ENCODE data around the gene KRT15. TPM values are rescaled to one million over a fixed set of nuclear protein-coding genes. Genes with fewer than 3 reads are reported as not detected.

KRT15 gene
- total RNA-seq = not detected
- long read RNA-seq = 0 reads

DNA sequence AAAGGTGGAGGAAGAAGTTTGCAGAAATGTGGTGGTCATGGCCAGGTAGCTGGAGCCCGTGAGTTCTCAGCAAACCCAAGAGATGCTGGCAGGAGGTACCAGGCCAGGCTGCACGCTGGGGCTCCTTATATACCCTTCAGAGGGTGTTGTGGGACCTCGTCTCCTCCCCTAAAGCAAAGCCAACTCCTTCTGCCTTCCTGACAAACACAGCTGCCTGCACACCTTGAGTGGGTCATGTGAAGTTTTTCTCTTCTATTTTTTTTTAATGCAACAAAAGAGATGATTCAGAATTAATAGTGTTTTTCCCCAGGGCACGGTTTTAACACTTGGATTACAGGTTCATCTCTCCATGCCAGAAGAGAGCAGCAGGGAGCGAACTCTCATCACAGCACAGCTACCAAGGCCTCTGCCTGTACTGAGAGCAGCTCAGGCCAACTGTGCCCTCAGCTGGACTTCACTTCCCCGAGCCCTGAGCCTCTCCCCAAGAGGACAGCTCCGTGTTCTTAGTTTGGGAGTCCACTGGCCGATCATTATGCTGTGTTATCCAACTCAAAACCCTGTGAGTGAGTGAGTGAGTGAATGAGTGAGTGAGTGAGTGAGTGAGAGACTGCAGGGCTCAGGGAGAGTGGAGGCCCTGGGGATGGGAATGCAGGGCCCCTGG, at the start of gene KRT15:
Gene KRT15, minus strand, starts transcription at position 102 of the 661 bp plus-strand sequence. Its CDS starts 63 bp downstream, at position 39.
- no peak for DNase-seq (ENCODE audit: low spot score)

DNA sequence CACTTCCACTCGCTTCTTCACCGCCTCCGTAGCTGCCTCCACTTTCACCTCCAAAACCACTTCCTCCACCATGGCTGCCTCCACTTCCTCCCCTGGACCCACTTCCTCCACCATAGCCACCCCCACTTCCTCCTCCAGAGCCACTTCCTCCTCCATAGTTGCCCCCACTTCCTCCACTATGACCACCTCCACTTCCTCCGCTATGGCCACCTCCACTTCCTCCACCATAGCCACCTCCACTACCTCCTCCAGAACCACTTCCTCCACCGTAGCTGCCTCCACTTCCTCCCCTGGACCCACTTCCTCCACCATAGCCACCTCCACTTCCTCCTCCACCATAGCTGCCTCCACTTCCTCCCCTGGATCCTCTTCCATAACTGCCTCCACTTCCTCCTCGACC, 48.6 kb upstream of the KRT15 start:
- no peak for DNase-seq (ENCODE audit: low spot score)

DNA sequence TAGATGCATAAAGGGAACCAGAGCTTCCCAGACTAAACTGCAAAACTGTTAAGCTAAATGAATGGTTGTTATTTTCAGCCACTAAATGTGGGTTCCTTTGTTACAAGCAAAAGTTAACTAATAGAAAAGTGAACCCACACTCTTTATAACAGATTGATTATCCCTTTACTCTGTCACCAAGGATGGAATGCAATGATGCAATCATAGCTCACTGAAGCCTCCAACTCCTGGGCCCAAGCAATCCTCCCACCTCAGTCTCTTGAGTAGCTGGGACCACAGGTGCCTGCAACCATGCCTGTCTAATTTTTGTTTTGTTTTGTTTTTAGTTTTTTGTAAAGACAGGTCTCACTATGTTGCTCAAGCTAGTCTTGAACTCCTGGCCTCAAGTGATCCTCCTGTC, 46.6 kb upstream of the KRT15 start:
- DNase-seq (ENCODE audit: low spot score) = no peak

DNA sequence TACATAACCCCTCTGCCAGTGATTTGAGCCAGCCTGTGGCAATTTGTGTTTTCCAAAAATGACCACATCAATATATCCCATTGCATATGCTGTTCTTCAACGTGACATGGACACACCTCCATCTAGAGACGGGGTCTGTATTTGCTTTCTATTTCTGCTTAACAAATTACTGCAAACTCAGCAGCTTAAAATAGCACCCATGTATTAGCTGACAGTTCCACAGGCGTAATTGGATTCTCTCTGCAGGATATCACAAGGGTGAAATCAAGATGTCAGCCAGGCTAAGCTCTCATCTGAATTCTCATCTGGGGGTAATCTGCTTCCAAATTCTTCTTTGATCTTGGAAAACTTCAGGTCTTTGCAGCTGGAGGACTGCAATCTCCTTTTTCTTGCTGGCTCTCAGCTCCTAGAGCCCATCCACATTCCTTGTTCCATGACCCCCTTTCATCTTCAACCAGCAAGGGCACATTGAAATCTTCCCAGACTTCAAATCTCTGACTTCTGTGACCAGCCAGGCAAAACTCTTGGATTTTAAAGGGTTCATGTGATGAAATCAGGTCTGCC, 45.0 kb upstream of the KRT15 start:
- DNase-seq (ENCODE audit: low spot score) = no peak

DNA sequence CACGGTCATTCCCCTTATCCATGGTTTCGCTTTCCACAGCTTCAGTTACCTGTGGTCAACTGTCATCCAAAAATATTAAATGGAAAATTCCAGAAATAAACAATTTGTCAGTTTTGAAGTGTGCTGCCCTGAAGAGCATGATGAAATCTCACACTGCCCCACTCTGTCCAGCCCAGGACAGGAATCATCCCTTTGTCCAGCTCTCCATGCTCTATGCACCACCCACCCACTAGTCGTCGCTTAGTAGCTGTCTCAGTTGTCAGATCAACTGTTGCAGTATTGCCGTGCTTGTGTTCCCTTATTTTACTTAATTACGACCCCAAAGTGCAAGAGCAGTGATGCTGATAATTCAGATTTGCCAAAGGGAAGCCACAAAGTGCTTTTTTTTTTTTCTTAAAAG, 42.9 kb upstream of the KRT15 start:
- DNase-seq (ENCODE audit: low spot score) = no peak

DNA sequence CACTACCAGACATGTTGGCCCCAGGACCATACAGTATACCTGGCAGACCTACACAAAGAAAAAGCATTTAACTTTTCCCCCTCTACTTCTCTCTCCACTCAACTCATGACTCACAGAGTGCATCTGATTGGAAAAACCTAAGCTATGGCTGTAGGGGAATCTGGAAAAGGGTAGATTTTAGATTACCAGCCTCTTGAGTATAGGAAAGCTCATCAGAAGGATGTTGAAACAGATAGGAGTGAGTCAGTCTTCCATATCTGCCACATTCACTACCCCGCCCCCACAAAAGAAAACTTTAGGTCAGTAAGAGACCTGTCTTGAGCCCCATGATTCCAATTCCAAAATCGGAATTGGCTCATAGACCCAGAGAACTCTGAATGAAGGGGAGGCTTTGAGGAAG, 40.9 kb upstream of the KRT15 start:
- no peak for DNase-seq (ENCODE audit: low spot score)

DNA sequence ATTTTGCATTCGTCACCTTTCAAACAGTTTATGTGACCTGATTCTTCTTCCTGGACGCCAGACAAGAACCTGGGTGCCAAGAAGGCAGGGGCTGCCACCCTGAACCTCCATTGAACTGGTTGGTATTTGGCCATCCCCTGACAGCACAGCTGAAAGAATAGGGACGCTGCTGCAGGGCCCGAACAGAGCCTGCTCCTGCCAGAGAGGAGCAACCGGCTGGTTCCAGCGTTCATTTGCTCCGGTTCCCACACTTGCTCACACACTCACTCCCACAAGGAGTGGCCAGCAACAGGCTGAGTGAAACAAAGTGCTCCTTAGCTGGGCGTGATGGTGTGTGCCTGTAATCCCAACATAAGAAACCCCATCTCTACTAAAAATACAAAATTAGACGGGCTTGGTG, 38.2 kb upstream of the KRT15 start:
- no peak for DNase-seq (ENCODE audit: low spot score)

DNA sequence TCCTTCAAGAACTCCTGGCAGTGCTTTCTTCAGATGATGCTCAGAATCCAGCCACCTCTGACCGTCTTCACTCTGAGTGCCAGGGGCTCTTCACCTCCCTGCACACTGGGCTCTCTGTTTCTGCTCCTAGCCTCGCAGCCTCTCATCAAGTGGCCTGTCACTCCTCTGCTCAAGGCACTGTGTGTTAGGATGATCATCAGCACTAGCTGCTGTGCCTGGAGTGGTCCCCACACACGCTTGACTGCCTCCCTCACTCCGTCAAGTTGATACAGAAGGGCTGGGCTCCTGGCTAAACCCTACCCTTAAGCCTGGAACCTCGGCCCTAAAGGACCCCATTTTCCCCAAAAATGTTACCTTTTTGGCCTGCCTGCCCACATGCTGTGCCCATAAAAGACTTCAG, 37.6 kb upstream of the KRT15 start:
- no peak for DNase-seq (ENCODE audit: low spot score)

DNA sequence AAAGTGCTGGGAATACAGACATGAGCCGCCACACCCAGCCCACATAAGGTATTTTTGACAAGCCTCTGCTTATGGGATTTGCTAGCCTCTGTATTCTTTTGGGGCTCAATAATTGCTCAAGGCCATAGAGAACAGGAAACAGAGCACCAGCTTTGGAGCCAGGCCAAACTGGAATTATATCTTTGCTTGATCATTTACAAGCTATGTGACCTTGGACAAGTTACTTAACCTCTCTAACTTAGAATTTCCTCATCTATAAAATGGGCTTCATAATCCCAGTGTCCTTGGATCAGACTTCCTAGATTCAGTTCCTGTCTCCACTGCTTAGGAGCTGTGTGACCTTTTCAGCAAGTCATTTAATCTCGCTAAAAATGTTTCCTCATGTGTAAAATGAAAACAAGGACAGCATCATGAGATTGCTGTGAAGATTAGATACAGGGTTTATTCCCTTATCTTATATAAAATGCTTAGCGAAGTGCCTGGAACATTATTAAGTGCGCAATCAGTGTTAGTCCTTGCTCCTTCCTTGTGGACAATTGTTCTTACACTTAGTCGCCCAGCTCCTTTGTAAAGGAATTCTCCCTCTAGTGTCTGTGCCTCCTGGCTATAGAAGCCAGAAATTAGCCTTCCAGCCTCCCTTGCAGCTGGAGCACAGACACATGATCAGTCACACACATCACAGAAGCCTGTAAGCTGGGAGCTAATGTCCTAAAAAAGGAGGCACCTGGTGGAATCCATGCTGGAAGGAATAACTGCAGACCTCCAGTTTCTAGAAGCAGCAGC, 36.6 kb upstream of the KRT15 start:
- no peak for DNase-seq (ENCODE audit: low spot score)

DNA sequence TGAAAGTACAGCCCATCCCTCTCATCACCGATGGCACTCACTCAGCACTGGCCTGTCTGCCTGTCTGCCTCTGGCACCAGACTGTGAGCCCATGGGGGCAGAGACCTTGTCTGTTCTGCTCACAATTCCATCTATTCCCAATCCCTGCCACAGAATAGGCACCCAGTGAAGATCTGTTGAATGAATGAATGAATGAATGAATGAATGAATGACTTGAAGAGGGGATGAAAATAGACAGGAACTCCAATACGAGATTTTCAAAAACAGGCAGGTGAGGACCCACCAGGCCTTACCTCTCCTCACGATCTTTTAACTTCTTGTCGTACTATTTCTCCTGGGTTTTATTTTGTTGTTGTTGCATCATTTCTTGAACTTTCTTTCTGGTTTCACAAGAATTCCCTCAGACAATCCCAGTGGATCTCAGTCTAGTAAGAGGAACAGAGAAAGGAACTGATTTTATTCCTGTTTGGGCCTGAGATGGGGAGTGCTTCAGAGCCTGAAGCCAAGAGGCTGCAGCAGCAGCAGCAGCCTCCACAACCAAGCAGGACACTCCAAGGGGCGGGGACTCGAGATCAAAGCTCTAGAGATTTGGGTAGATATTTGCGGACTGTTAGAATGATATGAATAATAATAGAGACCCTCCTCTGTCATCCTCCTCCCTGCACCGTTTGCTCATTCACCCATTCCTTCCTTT, 35.4 kb upstream of the KRT15 start:
- no peak for DNase-seq (ENCODE audit: low spot score)

DNA sequence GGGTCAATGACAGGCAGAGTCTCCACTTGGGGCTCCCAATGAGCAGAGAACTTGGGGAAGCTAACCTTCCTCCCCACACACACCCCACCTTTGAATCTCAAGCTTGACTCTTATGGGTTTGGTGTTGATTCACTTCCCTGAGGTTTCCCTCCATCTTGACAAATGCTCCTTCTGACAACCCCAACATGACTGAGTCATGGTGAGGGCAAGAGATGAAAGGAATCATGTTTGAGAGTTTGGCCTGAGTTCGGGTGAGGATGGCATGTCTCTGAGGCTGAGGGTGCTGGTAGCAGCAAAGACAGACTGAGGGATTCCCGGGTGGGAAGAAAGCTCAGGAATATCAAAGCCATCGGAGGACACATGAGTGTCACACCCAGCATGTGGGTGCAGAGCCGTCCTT, 34.5 kb upstream of the KRT15 start:
- no peak for DNase-seq (ENCODE audit: low spot score)

DNA sequence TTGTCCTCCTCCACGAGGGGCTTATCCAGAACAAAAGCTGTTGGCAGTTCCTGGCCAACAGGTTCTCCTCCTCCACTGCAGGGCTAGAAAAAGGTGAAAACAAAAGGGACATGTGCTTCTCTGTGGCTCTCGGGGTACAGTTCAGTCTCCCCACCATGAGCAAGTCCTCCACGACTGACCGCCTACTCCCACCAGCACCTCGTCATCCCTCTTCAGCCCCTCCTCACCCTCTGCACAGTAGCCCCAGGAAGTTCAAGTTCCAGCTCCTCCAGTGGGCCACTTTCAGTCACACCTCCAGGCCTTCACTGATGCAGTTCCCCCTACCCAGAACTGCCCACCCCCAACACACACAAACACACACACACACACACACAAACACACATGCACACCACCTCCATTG, 33.8 kb upstream of the KRT15 start:
- DNase-seq (ENCODE audit: low spot score) = no peak

DNA sequence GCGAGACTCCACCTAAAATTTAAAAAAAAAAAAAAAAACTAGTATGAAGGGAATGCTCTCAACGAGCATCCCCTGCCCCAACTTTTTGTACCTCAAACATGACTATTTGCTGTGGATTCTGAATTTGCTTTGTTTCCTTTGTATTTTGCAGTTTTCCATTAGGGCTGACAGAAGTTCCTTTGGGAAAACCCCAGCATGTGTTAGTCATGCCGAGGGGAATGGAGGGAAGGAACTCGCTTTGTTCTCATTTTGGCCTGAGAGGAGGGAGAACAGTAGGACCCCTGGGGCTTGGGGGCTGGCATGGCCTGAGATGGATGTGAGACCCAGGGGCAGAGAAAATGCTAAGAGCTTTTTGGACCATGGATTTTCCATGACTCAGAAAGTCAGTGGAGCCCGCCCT, 32.7 kb upstream of the KRT15 start:
- DNase-seq (ENCODE audit: low spot score) = no peak

DNA sequence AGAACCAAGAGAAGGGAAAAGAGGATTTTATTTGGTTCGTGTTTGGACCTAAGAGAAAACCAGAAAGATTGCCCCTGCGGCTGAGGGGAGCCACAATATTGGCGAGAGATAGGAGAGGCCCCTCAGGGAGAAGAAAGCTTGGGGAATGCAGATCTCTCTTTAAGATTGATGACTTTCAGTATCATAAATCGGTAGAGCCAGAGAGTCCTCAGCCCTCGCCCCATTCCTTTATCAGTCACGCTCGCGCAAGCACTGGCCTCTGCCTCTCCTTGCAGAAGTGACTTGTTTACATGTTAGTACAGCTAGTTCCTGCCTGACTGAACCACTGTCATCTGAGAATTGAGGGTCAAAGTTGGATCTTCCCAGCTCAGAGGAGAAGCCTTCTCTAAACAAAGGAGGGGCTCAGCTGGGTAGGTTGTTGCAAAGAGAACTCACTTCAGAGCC, 30.9 kb upstream of the KRT15 start:
- no peak for DNase-seq (ENCODE audit: low spot score)

DNA sequence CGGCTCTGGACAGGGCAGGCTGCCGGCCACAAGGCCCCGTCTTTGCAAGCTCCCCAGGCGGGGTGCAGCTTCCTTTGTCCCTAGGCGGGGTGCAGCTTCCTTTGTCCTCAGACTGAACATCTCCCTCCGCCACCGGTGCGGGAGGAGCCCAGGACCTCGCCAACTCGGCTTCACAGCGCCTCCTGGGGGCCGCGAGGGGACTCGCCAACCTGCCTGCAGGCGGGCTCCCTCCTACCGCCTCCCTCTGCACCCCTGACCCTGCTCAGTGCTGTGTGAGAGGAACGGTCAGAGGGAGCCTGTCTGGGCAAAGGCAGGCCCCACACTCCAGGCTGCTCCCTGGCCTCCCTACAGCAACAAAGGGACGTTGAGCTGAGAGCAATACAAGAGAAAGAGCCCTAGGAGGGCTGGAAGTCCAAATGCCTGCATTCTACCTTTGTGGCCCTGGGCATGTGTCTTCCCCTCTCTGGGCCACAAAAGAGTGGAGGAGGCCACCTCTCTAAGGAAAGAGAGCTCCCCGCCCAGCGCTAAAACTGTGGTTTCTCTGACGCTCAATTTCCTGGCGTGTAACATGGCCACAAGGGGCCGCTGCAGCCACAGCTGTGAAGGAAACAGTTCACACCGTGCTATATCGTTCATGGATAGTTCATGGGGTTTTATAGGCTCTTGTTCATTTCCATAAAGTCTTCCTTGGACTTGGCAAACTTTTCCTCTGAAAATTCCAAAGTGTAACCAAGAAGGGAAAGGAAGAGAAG, 30.3 kb upstream of the KRT15 start:
- DNase-seq (ENCODE audit: low spot score) = peak; percentile 95

DNA sequence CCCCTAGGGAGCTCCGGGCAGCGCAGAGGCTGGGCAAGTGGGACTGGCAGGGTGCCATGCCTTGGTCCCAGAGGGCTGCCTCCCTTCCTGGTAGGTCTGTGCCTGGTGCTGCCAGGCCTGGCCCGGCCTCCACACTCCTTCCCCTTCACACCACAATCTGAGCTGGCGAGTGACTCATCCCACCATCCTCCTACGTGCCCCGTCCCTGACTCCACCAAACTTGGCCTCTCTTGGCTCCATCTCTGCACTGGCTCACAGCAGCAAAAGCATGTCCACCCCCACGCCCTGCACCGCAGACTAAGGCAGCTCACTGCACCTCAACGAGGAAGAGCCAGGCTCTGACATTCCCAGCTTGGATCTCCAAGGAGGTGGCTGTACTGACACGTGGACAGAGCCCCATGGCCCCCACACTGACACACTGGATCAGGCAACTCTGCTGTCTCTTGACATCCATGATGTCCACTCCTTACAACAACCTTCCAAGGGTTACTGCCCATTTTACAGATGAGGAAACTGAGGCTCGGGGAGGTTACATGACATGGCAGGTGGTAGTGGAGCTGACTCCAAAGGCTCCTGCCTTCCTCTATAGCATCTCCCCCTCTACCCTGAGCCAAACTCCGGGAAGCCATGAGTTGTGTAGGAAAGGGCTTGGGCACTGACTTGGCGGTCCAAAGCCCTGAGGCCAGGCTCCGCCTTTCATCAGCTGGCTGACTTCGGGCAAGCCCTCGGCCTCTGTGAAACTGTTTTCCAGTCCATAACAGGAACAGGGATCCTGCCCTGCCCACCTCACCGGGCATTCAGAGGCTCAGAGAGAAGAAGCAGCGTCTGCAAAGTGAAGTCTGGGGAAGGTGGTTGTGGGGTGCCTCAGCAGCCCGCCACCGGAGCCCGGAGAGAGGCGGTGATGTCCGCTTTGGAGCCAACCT, 29.5 kb upstream of the KRT15 start:
- DNase-seq (ENCODE audit: low spot score) = no peak

DNA sequence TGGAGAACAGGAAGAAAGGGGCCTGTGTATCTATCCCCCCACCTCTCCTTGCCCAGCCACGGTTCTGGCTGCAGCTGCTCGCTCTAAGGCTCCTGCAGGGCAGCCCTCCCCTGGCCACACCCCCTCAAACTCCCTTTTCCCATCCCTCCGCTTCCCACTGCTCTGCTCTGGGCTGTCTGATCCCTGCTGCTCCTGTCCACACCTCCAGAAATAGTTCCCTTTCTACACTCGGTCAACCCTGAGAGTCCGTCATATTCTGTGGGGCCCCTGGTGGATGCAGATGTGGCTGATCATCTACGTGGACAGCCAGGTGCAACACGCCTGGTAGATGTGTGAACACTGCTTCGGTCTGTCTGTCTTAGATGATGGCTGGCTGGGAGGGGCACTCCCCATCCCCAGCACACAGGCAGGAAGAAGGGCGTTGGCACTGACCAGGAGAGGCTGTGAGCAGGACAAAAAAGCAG, 28.7 kb upstream of the KRT15 start:
- no peak for DNase-seq (ENCODE audit: low spot score)

DNA sequence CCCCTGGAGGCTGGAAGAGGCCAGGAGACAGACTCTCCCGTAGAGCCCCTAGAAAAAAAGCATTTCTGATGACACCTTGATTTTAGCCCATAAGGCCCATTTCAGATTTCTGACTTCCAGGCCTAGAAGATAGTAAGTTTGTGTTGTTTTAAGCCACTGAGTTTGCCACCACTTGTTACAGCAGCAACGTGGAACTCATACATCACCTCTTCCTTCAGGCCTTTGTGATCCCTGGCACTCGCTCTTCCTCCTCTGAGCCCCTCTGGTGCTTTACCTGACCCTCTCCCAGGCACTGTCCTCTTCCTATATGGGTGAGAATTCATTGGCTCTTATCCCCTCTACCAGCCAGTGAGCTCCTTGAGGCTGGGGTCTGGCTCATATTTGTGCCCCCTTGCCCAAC, 28.1 kb upstream of the KRT15 start:
- no peak for DNase-seq (ENCODE audit: low spot score)

DNA sequence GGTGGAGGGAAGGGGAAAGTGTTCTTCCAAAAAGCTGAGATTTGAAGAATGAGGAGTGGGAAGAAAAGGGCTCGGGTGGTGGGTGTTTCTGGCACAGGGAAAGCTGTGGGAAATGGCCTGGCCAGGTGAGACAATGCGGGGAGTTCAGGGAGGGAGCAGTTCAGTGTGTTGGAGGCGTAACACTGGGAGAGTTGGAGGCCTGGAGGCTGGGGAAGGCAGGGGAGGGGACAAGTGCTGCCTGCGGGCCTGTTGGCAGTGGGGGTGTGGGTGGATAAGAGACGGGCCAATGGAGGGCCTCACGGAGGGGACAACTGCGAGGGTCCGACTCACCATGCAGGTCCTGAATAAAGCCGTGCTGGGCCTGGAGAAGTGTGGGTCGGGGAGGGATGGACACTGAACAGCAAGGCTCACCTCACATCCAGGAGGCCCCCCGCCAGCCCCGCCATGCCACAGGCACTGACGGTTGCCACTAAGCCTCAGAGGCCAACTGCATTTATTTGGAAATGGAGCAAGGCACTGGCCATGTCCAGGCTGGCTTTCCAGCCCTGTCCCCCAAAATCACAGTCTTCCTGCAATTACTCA, 27.2 kb upstream of the KRT15 start:
- no peak for DNase-seq (ENCODE audit: low spot score)

DNA sequence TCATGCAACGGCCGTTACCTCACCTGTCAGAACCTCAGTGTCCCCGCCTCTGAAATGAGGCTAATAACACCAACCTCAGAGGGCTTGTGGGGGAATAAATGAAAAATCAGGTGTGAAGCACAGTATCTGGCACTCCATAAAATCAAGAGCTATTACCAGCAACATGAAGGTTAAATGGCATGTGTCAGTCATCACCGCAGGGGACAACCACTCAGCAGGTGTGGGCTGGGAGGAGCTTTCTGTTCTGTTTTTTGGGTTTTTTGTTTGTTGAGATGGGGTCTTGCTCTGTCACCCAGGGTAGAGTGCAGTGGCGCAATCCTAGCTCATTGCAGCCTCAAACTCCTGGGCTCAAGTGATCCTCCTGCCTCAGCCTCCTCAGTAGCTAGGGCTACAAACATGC, 26.2 kb upstream of the KRT15 start:
- no peak for DNase-seq (ENCODE audit: low spot score)

Measured in mesenteric fat pad (tissue), 1 donor.